Tibial nerve (tissue), 4 donors: ENCODE data around the gene VWA7. TPM values are rescaled to one million over a fixed set of nuclear protein-coding genes. Genes with fewer than 3 reads are reported as not detected.
"Not testable (repeated sequence)": the region's sequence is repeated elsewhere in the genome, so short reads cannot be mapped to it uniquely, and the experiment has no call there.

Experiments
- DNase-seq, 2 donors: peaks; one replicate each; pipeline ENCODE4 v3.0.0-alpha.2; 2019; ENCODE audit warnings: low spot score in 2 of 2
- H3K27ac ChIP-seq, 4 donors: fragments of 200-600 bp; sonication (generic) in 3 of 4; one replicate each; pipeline ENCODE4 v1.5.1; 2017 to 2019; ENCODE audit warnings: mild to moderate bottlenecking in 1 of 4
- H3K27me3 ChIP-seq, 2 donors: fragments of 200-600 bp; sonication (generic) in 1 of 2; one replicate each; pipeline versions ENCODE4 v1.5.1 to v1.6.0; 2017 to 2019
- H3K36me3 ChIP-seq, 3 donors: fragments of 200-600 bp; sonication (generic); one replicate each; pipeline ENCODE4 v1.5.1; 2018 to 2019
- H3K4me1 ChIP-seq, 4 donors: fragments of 200-600 bp; sonication (generic) in 3 of 4; one replicate each; pipeline ENCODE4 v1.5.1; 2017 to 2019
- H3K4me3 ChIP-seq, 4 donors: fragments of 200-600 bp; sonication (generic) in 3 of 4; one replicate each; pipeline ENCODE4 v1.5.1; 2017 to 2019; ENCODE audit warnings: mild to moderate bottlenecking in 1 of 4, moderate library complexity in 1 of 4
- H3K9me3 ChIP-seq, 4 donors: fragments of 200-600 bp; sonication (generic) in 3 of 4; one replicate each; pipeline ENCODE4 v1.5.1; 2017 to 2019
- EP300 ChIP-seq, 2 donors: sonication (generic); formaldehyde crosslinking; IDR thresholded peaks; one replicate each; pipeline ENCODE4 v1.6.1; 2017; ENCODE audit warnings: antibody characterized with exemption in 2 of 2, mild to moderate bottlenecking in 1 of 2
- POLR2A ChIP-seq, 2 donors: fragments of 450-650 bp; IDR thresholded peaks; one replicate each; pipeline ENCODE4 v1.6.1; 2017; ENCODE audit warnings: antibody characterized with exemption in 2 of 2, mild to moderate bottlenecking in 2 of 2, moderate library complexity in 2 of 2
- WGBS, 2 donors: methylation state at CpG; one replicate each; pipeline ENCODE4 v1.1.5; 2018; 5-methylcytosine and 5-hydroxymethylcytosine counted together
- total RNA-seq, 4 donors: library from RNA; depleted of rRNA; stranded (reverse); fragments of >200 nt; gene quantifications; one replicate each; pipeline ENCODE4 v1.1.0, GENCODE V29; 2016
- TF ChIP-seq, protein P1 (sequence below), 5 experiments: fragments of 200-600 bp in 3 of 5; fragments of 450-650 bp in 2 of 5; sonication (generic) in 3 of 5; IDR thresholded peaks; one replicate each; pipeline ENCODE4 v1.5.1; 2016 to 2019; ENCODE audit warnings: antibody characterized with exemption in 5 of 5, mild to moderate bottlenecking in 3 of 5, moderate library complexity in 2 of 5

VWA7 gene
- total RNA-seq, result under 1 TPM; 0.21 to 0.66 (median 0.35) TPM

DNA sequence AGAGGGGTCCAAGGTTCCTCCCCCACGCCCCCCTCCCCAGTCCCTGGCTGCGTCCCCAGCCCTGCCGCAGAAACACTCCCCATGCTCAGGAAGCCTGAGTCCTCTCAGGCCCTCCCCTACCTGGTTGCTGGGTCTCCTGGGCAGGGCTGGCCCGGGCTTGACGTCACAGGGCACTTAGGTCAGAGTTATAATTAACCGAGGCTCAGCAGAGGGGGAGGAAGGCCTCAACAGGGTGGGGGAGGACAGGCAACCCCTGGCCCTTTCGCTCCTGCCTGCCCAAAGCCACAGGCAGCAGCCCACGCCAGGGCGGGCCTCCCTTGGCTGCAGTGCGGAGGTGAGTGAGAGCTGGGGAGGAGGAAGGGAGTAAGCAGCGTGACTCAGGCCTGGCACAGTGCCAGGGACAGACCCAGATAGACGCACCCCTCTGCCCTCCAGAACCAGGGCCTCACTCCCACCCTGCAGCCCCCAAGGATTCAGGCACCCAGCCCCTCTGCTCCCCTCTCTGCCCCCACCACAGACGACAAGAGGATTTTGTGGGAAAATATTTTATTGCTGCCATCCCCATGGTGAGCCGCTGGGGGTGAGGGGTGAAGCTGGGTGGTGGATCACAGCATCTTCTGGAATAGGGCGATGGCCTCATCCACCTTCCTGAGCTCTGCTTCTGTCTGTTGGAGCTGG is at the start of gene VWA7:
VWA7 (minus strand) TSS at position 340 of the 678 bp plus-strand sequence. CDS start 549 bp downstream, outside the sequence.
- Histone ChIP-seq H3K27ac (peak within 1 kb of the TSS in 2 of 4 donors; percentile 5 to 32), H3K27me3 (no peaks in the 10 kb centered on the region), H3K9me3 (no peaks in the 10 kb centered on the region), H3K4me1 (peaks cover 0 to 10% (median 9%) of the 10 kb centered on the region in 4 donors), H3K4me3 (no peak within 1 kb of the TSS), H3K36me3 (peaks cover 0 to 45% (median 20%) of the 10 kb centered on the region in 3 donors)
- no peak for DNase-seq
- WGBS, 2 donors, result 13 to 16% methylated on average over 14 to 15 of the region's 15 CpGs
- TF ChIP-seq, protein P1, sequence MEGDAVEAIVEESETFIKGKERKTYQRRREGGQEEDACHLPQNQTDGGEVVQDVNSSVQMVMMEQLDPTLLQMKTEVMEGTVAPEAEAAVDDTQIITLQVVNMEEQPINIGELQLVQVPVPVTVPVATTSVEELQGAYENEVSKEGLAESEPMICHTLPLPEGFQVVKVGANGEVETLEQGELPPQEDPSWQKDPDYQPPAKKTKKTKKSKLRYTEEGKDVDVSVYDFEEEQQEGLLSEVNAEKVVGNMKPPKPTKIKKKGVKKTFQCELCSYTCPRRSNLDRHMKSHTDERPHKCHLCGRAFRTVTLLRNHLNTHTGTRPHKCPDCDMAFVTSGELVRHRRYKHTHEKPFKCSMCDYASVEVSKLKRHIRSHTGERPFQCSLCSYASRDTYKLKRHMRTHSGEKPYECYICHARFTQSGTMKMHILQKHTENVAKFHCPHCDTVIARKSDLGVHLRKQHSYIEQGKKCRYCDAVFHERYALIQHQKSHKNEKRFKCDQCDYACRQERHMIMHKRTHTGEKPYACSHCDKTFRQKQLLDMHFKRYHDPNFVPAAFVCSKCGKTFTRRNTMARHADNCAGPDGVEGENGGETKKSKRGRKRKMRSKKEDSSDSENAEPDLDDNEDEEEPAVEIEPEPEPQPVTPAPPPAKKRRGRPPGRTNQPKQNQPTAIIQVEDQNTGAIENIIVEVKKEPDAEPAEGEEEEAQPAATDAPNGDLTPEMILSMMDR (IDR thresholded peaks at IDR 0.05), result no peak
- no peak for TF ChIP-seq EP300 (IDR thresholded peaks at IDR 0.05)
- no peak for TF ChIP-seq POLR2A (IDR thresholded peaks at IDR 0.05)

DNA sequence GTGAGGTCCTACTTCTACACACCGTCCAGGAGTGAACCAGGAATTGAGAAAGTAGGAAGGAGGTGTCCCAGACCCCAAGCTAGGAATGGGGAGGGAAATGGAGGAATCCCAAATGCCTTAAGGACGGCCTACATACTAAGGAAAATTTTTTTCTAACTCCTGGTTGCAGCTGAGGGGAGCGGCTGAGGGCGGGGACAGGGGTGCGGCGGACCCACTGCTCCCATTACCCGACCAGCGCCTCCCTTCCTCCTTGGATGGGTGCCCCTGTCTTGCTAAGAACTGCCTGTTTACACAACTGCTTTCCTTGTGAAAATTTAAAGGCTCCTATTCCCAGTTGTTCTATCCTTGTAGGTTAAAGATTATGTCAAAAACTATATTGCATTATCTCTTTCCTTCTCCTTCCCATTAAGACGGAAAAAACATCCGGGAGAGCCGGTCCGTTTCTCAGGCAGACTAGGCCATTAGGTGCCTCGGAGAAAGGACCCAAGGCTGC is 49.7 kb upstream of the VWA7 start:
- Histone ChIP-seq H3K9me3 (no peaks in the 10 kb centered on the region), H3K4me3 (peak overlapping the region; percentile 29 to 72 (median 51)), H3K27me3 (no peaks in the 10 kb centered on the region), H3K27ac (peak overlapping the region; percentile 87 to 100 (median 94)), H3K36me3 (no peaks in the 10 kb centered on the region), H3K4me1 (peaks cover 0 to 56% (median 29%) of the 10 kb centered on the region in 4 donors)
- TF ChIP-seq POLR2A (IDR thresholded peaks at IDR 0.05) (peak; percentile 72 to 73), EP300 (IDR thresholded peaks at IDR 0.05) (peak in 1 of 2 donors; percentile 22)
- TF ChIP-seq, protein P1 (IDR thresholded peaks at IDR 0.05), result no peak
- peak; percentile 84 to 88 for DNase-seq
- WGBS, 2 donors, result 1 to 2% methylated on average over 13 of the region's 13 CpGs

GRCh38 chr6:31825553-31825952 is 48.4 kb upstream of the VWA7 start:
- 38 to 44% methylated on average over 4 of the region's 4 CpGs for WGBS, 2 donors
- DNase-seq, result no peak
- TF ChIP-seq EP300 (IDR thresholded peaks at IDR 0.05) (no peak), POLR2A (IDR thresholded peaks at IDR 0.05) (no peak)
- TF ChIP-seq, protein P1 (IDR thresholded peaks at IDR 0.05), result no peak
- Histone ChIP-seq H3K27me3 (no peaks in the 10 kb centered on the region), H3K27ac (peak overlapping the region; percentile 87 to 100 (median 94)), H3K4me1 (peaks cover 0 to 54% (median 26%) of the 10 kb centered on the region in 4 donors), H3K9me3 (no peaks in the 10 kb centered on the region), H3K4me3 (no peak overlapping the region), H3K36me3 (no peaks in the 10 kb centered on the region)

DNA sequence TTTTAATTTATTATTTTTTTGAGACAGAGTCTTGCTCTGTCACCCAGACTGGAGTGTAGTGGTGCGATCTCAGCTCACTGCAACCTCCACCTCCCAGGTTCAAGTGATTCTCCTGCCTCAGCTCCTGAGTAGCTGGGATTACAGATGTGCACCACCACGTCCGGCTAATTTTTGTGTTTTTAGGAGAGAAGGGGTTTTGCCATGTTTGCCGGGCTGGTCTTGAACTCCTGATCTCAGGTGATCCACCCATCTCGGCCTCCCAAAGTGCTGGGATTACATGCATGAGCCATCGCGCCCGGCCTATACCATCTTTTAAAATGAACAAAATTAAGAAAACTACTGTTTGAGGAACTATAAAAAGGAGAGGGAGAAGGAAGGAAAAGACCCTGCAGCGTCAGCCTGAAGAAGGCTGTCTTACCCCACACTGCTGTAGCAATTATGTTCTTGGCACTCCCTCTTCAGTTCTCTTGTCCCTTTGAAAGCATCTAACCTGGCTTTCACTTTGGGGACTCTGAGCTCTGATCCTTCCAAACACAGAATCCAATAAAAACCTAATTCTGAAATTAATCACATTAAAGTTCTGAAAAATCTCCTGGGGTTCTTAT is 46.6 kb upstream of the VWA7 start:
- Histone ChIP-seq H3K27ac (peak overlapping the region; percentile 90 to 100 (median 99)), H3K4me1 (peaks cover 0 to 72% (median 41%) of the 10 kb centered on the region in 4 donors)
- H3K36me3 ChIP-seq, H3K4me3 ChIP-seq, H3K27me3 ChIP-seq, H3K9me3 ChIP-seq, DNase-seq: not testable (repeated sequence)
- TF ChIP-seq EP300 (IDR thresholded peaks at IDR 0.05), result peak in 1 of 2 donors; percentile 30
- 82 to 85% methylated on average over 9 of the region's 9 CpGs for WGBS, 2 donors

- no peaks in the 10 kb centered on the region for H3K27me3 ChIP-seq
- WGBS, 2 donors, result 2% methylated on average over 25 of the region's 25 CpGs
- H3K9me3 ChIP-seq, result no peaks in the 10 kb centered on the region
- H3K4me3 ChIP-seq, result peak overlapping the region; percentile 38 to 67 (median 54)
- peak; percentile 8 to 99 for TF ChIP-seq EP300 (IDR thresholded peaks at IDR 0.05)
- peak; percentile 84 to 94 for TF ChIP-seq POLR2A (IDR thresholded peaks at IDR 0.05)
- TF ChIP-seq, protein P1 (IDR thresholded peaks at IDR 0.05), result no peak
- peak overlapping the region; percentile 90 to 100 (median 99) for H3K27ac ChIP-seq
- H3K36me3 ChIP-seq, result no peaks in the 10 kb centered on the region
- H3K4me1 ChIP-seq, result peaks cover 0 to 84% (median 51%) of the 10 kb centered on the region in 4 donors
- peak; percentile 77 to 88 for DNase-seq
Observed at GRCh38 chr6:31822036-31822821, 45.1 kb upstream of the VWA7 start.
